DND-41 (cell line): ENCODE measurements around the gene CCDC93.

Experiments
- ATAC-seq: fragments of 200-7000 bp; cut with Tn5 transposase; 3 replicates; pipeline ENCODE4 v1.9.1; 2021; ENCODE audit warnings: low read depth; ENCODE audit not compliant: insufficient read depth
- DNase-seq: peaks from one replicate; pipeline ENCODE4 v3.0.0-alpha.2; 2020
- H2AFZ ChIP-seq: 2 replicates; pipeline ENCODE4 v1.6.0; 2012; ENCODE audit warnings: low read depth, low read length
- H3K27ac ChIP-seq: 2 replicates; pipeline ENCODE4 v1.5.1; 2012; ENCODE audit warnings: low read length, inconsistent platforms
- H3K27me3 ChIP-seq: fragments of 200-600 bp; sonication (generic); 2 replicates; pipeline ENCODE4 v1.6.0; 2012; ENCODE audit warnings: low read length, mild to moderate bottlenecking, inconsistent platforms; ENCODE audit not compliant: insufficient read depth, poor library complexity
- H3K36me3 ChIP-seq: 2 replicates; pipeline ENCODE4 v1.5.1; 2012; ENCODE audit warnings: low read length, inconsistent platforms; ENCODE audit not compliant: insufficient read depth
- H3K4me1 ChIP-seq: 2 replicates; pipeline ENCODE4 v1.5.1; 2012; ENCODE audit warnings: mild to moderate bottlenecking, low read length; ENCODE audit not compliant: insufficient read depth
- H3K4me2 ChIP-seq: 2 replicates; pipeline ENCODE4 v1.6.0; 2012; ENCODE audit warnings: mild to moderate bottlenecking, moderate library complexity, low read length, inconsistent platforms; ENCODE audit not compliant: insufficient read depth
- H3K4me3 ChIP-seq, 2 experiments: fragments of 200-600 bp in 1 of 2; shearing (Covaris generic) in 1 of 2; 2 replicates each; pipeline ENCODE4 v1.5.1; 2012 to 2016; ENCODE audit warnings: inconsistent platforms in 2 of 2, low read length in 2 of 2, mild to moderate bottlenecking in 2 of 2, low read depth in 1 of 2, moderate library complexity in 1 of 2
- H3K79me2 ChIP-seq: 2 replicates; pipeline ENCODE4 v1.6.0; 2012; ENCODE audit warnings: low read length, inconsistent platforms; ENCODE audit not compliant: insufficient read depth
- H3K9ac ChIP-seq: 2 replicates; pipeline ENCODE4 v1.6.0; 2012; ENCODE audit warnings: low read depth, mild to moderate bottlenecking, inconsistent platforms, low read length, moderate library complexity
- H3K9me3 ChIP-seq: 2 replicates; pipeline ENCODE4 v1.5.1; 2012; ENCODE audit warnings: low read length, moderate library complexity, mild to moderate bottlenecking, inconsistent platforms; ENCODE audit not compliant: insufficient read depth, severe bottlenecking
- H4K20me1 ChIP-seq: 2 replicates; pipeline ENCODE4 v1.6.0; 2012; ENCODE audit warnings: low read length; ENCODE audit not compliant: insufficient read depth
- EZH2 ChIP-seq: IDR thresholded peaks from 3 replicates; pipeline ENCODE4 v1.6.1; 2012; ENCODE audit warnings: borderline replicate concordance, low read depth, mild to moderate bottlenecking, moderate library complexity, low read length, inconsistent platforms; ENCODE audit not compliant: severe bottlenecking
- TF ChIP-seq, protein P1 (sequence below): IDR thresholded peaks from 2 replicates; pipeline ENCODE4 v1.5.1; 2012; ENCODE audit warnings: borderline replicate concordance, low read length, moderate library complexity, mild to moderate bottlenecking; ENCODE audit not compliant: poor library complexity, severe bottlenecking; ENCODE audit errors: extremely low read depth

The CCDC93 gene

DNA sequence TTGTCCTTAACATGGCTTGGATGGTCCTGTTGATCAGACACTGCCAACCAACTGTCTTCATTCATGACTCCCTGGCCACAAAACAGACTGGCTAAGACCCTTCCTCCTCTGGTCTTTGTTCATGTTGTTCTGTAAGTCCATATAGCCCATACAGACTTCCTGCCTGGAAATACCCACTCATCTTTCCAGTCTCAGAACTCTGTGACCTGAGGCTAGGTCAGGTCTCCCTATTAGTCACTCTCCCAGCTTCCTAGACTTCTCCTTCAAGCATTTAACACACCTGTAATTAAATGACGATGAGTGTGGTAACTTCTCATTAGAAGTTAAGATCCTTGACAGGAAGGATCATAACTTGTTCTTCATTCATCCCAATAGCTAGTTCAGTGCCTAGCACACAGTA, 56.3 kb downstream of the CCDC93 start:
- H3K36me3 ChIP-seq: peaks cover 83% of the 10 kb centered on the region
- H3K27ac ChIP-seq: no peak overlapping the region
- H3K9ac ChIP-seq: no peak overlapping the region
- ATAC-seq: no peak
- H3K4me2 ChIP-seq: no peak overlapping the region
- peaks cover 4% of the 10 kb centered on the region; the same call in 1 of the 2 replicates for H4K20me1 ChIP-seq
- no peak overlapping the region for H3K4me3 ChIP-seq
- TF ChIP-seq, protein P1, sequence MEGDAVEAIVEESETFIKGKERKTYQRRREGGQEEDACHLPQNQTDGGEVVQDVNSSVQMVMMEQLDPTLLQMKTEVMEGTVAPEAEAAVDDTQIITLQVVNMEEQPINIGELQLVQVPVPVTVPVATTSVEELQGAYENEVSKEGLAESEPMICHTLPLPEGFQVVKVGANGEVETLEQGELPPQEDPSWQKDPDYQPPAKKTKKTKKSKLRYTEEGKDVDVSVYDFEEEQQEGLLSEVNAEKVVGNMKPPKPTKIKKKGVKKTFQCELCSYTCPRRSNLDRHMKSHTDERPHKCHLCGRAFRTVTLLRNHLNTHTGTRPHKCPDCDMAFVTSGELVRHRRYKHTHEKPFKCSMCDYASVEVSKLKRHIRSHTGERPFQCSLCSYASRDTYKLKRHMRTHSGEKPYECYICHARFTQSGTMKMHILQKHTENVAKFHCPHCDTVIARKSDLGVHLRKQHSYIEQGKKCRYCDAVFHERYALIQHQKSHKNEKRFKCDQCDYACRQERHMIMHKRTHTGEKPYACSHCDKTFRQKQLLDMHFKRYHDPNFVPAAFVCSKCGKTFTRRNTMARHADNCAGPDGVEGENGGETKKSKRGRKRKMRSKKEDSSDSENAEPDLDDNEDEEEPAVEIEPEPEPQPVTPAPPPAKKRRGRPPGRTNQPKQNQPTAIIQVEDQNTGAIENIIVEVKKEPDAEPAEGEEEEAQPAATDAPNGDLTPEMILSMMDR: no peak
- no peak for TF ChIP-seq EZH2
- no peaks in the 10 kb centered on the region for H3K4me1 ChIP-seq
- no peaks in the 10 kb centered on the region for H3K9me3 ChIP-seq
- no peak for DNase-seq
- no peak overlapping the region for H2AFZ ChIP-seq
- no peaks in the 10 kb centered on the region for H3K27me3 ChIP-seq
- H3K79me2 ChIP-seq: no peaks in the 10 kb centered on the region

DNA sequence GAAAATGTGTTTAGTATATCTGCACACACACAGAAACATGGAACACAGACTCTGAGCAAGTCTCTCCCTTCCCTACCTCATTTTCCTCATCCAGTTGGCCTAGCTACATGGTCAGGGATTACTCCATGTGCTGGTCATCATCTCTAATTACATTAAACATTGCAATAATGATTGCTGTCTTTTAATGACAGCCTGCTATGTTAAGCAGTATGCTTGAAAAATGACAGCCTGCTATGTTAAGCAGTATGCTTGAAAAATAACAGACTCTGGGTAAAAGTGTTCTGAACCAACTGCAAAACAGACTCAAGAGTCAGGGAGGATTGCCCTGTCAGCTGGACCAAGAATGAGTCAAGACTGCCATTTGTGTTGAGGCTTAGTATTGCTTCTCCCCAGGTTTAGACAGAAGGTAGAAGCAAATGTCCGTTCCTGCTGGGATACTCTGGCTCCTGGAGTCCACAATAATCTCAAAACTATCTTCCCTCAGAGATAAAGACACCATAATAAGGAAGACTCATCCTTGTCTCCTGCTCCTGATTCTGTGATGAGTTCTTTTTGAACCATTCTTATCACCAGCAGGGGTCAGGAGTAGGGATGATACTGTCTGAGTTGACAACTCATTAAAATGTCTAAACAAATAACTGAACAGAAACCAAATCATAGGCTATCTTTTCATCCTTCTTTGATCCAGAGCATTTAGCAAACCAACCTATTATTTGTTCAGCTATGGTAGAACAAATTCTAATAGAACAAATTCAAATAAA, 57.7 kb downstream of the CCDC93 start:
- H3K27me3 ChIP-seq: no peaks in the 10 kb centered on the region
- no peak overlapping the region for H3K4me2 ChIP-seq
- DNase-seq: no peak
- H2AFZ ChIP-seq: no peak overlapping the region
- no peak overlapping the region for H3K27ac ChIP-seq
- H3K4me1 ChIP-seq: no peaks in the 10 kb centered on the region
- H3K4me3 ChIP-seq: no peak overlapping the region
- no peaks in the 10 kb centered on the region for H3K9me3 ChIP-seq
- no peaks in the 10 kb centered on the region for H3K79me2 ChIP-seq
- no peak for ATAC-seq
- no peak overlapping the region for H3K9ac ChIP-seq
- TF ChIP-seq EZH2: no peak
- TF ChIP-seq, protein P1: no peak
- H4K20me1 ChIP-seq: peaks cover 4% of the 10 kb centered on the region; the same call in 1 of the 2 replicates
- H3K36me3 ChIP-seq: peaks cover 95% of the 10 kb centered on the region

DNA sequence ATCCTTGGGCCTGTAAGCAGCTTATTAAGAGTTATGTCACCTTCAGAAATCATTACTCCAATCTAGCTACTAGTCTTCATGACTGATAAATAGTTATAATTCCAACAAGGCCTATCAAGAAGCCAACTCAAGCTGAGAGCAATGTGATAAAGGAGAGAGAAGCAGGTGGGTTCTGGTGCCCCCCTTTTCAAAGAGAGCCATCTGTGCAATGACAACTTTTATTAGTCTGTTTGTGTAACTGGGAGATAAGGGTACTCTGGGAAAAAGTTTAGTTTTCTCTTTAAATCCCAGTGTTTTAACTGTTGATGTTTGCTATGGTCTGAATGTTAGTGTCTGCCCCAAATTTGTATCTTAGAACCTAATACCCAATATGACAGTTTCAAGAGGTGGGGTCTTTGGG, 60.6 kb downstream of the CCDC93 start:
- Histone ChIP-seq H3K36me3 (peaks cover 90% of the 10 kb centered on the region), H2AFZ (no peak overlapping the region)
- ATAC-seq: no peak

More for the DNA sequence above, 60.6 kb downstream of the CCDC93 start:
- H3K4me2 ChIP-seq: no peak overlapping the region
- H3K4me1 ChIP-seq: no peaks in the 10 kb centered on the region
- TF ChIP-seq, protein P1: no peak
- TF ChIP-seq EZH2: no peak
- no peaks in the 10 kb centered on the region for H3K9me3 ChIP-seq
- no peak for DNase-seq
- H3K27me3 ChIP-seq: no peaks in the 10 kb centered on the region
- peaks cover 4% of the 10 kb centered on the region; the same call in 1 of the 2 replicates for H4K20me1 ChIP-seq
- no peak overlapping the region for H3K27ac ChIP-seq
- H3K4me3 ChIP-seq: no peak overlapping the region
- no peak overlapping the region for H3K9ac ChIP-seq
- H3K79me2 ChIP-seq: no peaks in the 10 kb centered on the region
